Lung microvascular endothelial cell (primary cell): ENCODE results near the gene FIGNL2. TPM values are rescaled to one million over a fixed set of nuclear protein-coding genes. Genes with fewer than 3 reads are reported as not detected.

Experiments
- DNase-seq, 2 donors: peaks; one replicate each; pipeline versions ENCODE4 v3.0.0 to v3.0.0-alpha.2; 2010; ENCODE audit warnings: low read depth in 2 of 2
- total RNA-seq: library from RNA; depleted of rRNA; stranded (reverse); fragments of >200 nt; gene quantifications from 2 replicates; pipeline ENCODE4 v1.2.1, GENCODE V29; 2014

The FIGNL2 gene
- 0.44 and 0.79 TPM in 2 replicates for total RNA-seq

- DNase-seq = no peak
Observed at GRCh38 chr12:51848326-51848727, at the start of gene FIGNL2. FIGNL2 (minus strand) TSS chr12:51848718; CDS start chr12:51822413, 26,305 bp downstream.

- DNase-seq = peak; percentile 87 to 94
Observed at GRCh38 chr12:51897181-51897580, 48.7 kb upstream of the FIGNL2 start.

GRCh38 chr12:51896236-51896635 lies 47.7 kb upstream of the FIGNL2 start:
- DNase-seq = peak in 1 of 2 donors; percentile 67

GRCh38 chr12:51895378-51896135 lies 47.0 kb upstream of the FIGNL2 start:
- DNase-seq = peak in 1 of 2 donors; percentile 31

GRCh38 chr12:51893786-51894185 lies 45.3 kb upstream of the FIGNL2 start:
- DNase-seq = no peak

- peak in 1 of 2 donors; percentile 53 for DNase-seq
Observed at GRCh38 chr12:51891843-51892242, 43.3 kb upstream of the FIGNL2 start.

GRCh38 chr12:51890511-51891171 lies 42.1 kb upstream of the FIGNL2 start:
- no peak for DNase-seq

- no peak for DNase-seq
Observed at GRCh38 chr12:51890133-51890464, 41.6 kb upstream of the FIGNL2 start.

- DNase-seq = no peak
Observed at GRCh38 chr12:51889216-51890132, 41.0 kb upstream of the FIGNL2 start.

- DNase-seq = no peak
Observed at GRCh38 chr12:51888316-51889215, 40.0 kb upstream of the FIGNL2 start.

- DNase-seq = peak in 1 of 2 donors; percentile 76
Observed at GRCh38 chr12:51887476-51888315, 39.2 kb upstream of the FIGNL2 start, which contains the start of gene ANKRD33. ANKRD33 (plus strand) TSS chr12:51888103; CDS start chr12:51888187, 84 bp downstream.

- peak; percentile 99 to 100 for DNase-seq
Observed at GRCh38 chr12:51886021-51886710, 37.6 kb upstream of the FIGNL2 start.

GRCh38 chr12:51885294-51886020 lies 36.9 kb upstream of the FIGNL2 start:
- peak in 1 of 2 donors; percentile 20 for DNase-seq

- DNase-seq = peak; percentile 85 to 90
Observed at GRCh38 chr12:51884676-51885229, 36.2 kb upstream of the FIGNL2 start.

GRCh38 chr12:51883998-51884675 lies 35.6 kb upstream of the FIGNL2 start:
- no peak for DNase-seq

GRCh38 chr12:51883295-51883694 lies 34.8 kb upstream of the FIGNL2 start:
- DNase-seq = no peak

- DNase-seq = no peak
Observed at GRCh38 chr12:51879102-51879501, 30.6 kb upstream of the FIGNL2 start.

GRCh38 chr12:51874486-51874885 lies 26.0 kb upstream of the FIGNL2 start:
- DNase-seq = no peak
